H1 (cell line): ENCODE results near the gene ANKRD62. TPM values are rescaled to one million over a fixed set of nuclear protein-coding genes. Genes with fewer than 3 reads are reported as not detected.

Source experiments
- CHD1 ChIP-seq: IDR thresholded peaks from 2 replicates; pipeline ENCODE4 v1.6.1; 2012; ENCODE audit warnings: low read depth, low read length, improper control_type of control experiment
- CHD2 ChIP-seq: IDR thresholded peaks from 2 replicates; pipeline ENCODE4 v1.6.1; 2012; ENCODE audit warnings: low read length, improper control_type of control experiment
- FOSL1 ChIP-seq: IDR thresholded peaks from 2 replicates; pipeline ENCODE4 v1.6.1; 2011; ENCODE audit warnings: mild to moderate bottlenecking, low read depth, low read length, moderate library complexity; ENCODE audit not compliant: insufficient read depth
- NANOG ChIP-seq: IDR thresholded peaks from 2 replicates; pipeline ENCODE4 v1.6.1; 2011; ENCODE audit warnings: low read length, low read depth, mild to moderate bottlenecking, inconsistent platforms; ENCODE audit not compliant: insufficient read depth, poor library complexity, severe bottlenecking
- NRF1 ChIP-seq: IDR thresholded peaks from 2 replicates; pipeline ENCODE4 v1.6.1; 2011; ENCODE audit warnings: mild to moderate bottlenecking, low read depth, low read length, improper control_type of control experiment
- polyA plus RNA-seq, 7 experiments: library from polyadenylated mRNA; depleted of rRNA in 3 of 7; stranded (reverse) in 5 of 7; unstranded in 2 of 7; fragments of >200 nt in 5 of 7; fragments of 200-250 nt in 2 of 7; gene quantifications; 1 replicate in 5 of 7; 2 replicates in 1 of 7; 4 replicates in 1 of 7; pipeline versions ENCODE4 v1.2.1 to v1.2.3, GENCODE V29; 2011 to 2013; ENCODE audit warnings: missing spikeins in 2 of 7, mixed read lengths in 2 of 7
- total RNA-seq: library from RNA; stranded (reverse); fragmentation: NEBNext Ultra II Directional; extraction: Animal tissue kit (Norgen Biotek cat#: 25700); gene quantifications from 2 replicates; pipeline ENCODE4 v1.2.1, GENCODE V29; 2021

The ANKRD62 gene
- total and polyA plus RNA-seq, 2 of the 8 experiments (the other 6 are each of a cell fraction or from before 2014, with no cell fraction given), result not detected

GRCh38 chr18:12079491-12080237, 14.0 kb upstream of the ANKRD62 start (continued):
- TF ChIP-seq NRF1, result no peak
- no peak for TF ChIP-seq CHD2
- no peak for TF ChIP-seq CHD1
- TF ChIP-seq FOSL1, result no peak
- TF ChIP-seq NANOG, result no peak
